GM13976 (cell line): ENCODE data around the gene FAM210A.

Experiments used
- DNase-seq: peaks from one replicate; pipeline ENCODE4 v3.0.0; 2012; ENCODE audit warnings: low spot score
- in situ Hi-C: fragments of 300-500 bp; cut with MboI; formaldehyde crosslinking; loops from one replicate; pipeline ENCODE4 v1.12.0; 2022; ENCODE audit warnings: low sequenced_read_pairs, mixed read lengths, inconsistent platforms; ENCODE audit not compliant: unreplicated experiment
- TF ChIP-seq, protein P1 (sequence below): IDR thresholded peaks from 2 replicates; pipeline ENCODE4 v1.5.1; 2012; ENCODE audit warnings: borderline replicate concordance, mild to moderate bottlenecking; ENCODE audit not compliant: insufficient read depth; ENCODE audit errors: extremely low read depth, missing control alignments, control extremely low read depth

Gene FAM210A

GRCh38 chr18:13661779-13662256 is 64.5 kb downstream of the FAM210A start:
- TF ChIP-seq, protein P1, sequence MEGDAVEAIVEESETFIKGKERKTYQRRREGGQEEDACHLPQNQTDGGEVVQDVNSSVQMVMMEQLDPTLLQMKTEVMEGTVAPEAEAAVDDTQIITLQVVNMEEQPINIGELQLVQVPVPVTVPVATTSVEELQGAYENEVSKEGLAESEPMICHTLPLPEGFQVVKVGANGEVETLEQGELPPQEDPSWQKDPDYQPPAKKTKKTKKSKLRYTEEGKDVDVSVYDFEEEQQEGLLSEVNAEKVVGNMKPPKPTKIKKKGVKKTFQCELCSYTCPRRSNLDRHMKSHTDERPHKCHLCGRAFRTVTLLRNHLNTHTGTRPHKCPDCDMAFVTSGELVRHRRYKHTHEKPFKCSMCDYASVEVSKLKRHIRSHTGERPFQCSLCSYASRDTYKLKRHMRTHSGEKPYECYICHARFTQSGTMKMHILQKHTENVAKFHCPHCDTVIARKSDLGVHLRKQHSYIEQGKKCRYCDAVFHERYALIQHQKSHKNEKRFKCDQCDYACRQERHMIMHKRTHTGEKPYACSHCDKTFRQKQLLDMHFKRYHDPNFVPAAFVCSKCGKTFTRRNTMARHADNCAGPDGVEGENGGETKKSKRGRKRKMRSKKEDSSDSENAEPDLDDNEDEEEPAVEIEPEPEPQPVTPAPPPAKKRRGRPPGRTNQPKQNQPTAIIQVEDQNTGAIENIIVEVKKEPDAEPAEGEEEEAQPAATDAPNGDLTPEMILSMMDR: no peak
- no peak for DNase-seq
- in situ Hi-C loops: no loop called here

DNA sequence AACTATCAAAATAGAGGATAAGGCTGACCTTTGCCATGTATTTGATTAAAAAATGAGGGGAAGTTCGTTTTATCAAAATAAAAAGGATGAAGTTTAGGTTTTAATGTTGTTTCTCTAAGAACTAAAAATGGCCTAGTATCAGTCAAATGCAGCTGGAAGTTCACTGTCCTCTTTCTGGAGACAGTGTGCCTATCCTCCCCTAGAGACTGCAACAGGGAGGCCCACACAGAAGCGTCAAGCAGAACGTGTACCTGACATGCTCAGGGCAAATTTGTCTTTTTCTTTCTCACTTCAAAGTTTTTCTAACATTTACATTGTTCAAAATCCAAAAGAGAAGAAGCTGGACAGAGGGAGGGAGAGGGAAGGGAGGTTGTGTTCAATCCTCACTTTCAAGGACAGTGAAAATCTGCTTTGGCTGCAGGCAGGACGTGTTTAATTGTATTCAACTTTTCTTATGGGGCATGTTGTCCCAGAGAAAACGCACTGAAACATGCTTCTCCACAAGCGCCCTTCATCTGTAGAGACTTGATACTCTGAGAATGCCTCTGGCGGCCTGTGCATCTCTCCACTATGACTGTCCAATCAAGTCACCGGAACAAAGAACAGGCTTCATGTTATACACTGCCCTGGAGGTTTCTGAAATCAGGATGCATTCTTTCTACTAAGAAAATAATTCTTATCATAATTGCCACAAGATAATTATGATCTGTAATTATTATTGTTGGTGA is 65.1 kb downstream of the FAM210A start:
- TF ChIP-seq, protein P1: no peak
- in situ Hi-C loops: no loop called here

GRCh38 chr18:13660510-13660909 is 65.8 kb downstream of the FAM210A start:
- in situ Hi-C loops: no loop called here
- DNase-seq: no peak
- TF ChIP-seq, protein P1: no peak

More for the DNA sequence above, 65.1 kb downstream of the FAM210A start:
- DNase-seq: no peak

GRCh38 chr18:13658436-13659204 is 67.7 kb downstream of the FAM210A start:
- TF ChIP-seq, protein P1: no peak
- in situ Hi-C loops: no loop called here
- DNase-seq: no peak

GRCh38 chr18:13657974-13658373 is 68.4 kb downstream of the FAM210A start:
- TF ChIP-seq, protein P1: no peak
- no peak for DNase-seq
- in situ Hi-C loops: no loop called here

DNA sequence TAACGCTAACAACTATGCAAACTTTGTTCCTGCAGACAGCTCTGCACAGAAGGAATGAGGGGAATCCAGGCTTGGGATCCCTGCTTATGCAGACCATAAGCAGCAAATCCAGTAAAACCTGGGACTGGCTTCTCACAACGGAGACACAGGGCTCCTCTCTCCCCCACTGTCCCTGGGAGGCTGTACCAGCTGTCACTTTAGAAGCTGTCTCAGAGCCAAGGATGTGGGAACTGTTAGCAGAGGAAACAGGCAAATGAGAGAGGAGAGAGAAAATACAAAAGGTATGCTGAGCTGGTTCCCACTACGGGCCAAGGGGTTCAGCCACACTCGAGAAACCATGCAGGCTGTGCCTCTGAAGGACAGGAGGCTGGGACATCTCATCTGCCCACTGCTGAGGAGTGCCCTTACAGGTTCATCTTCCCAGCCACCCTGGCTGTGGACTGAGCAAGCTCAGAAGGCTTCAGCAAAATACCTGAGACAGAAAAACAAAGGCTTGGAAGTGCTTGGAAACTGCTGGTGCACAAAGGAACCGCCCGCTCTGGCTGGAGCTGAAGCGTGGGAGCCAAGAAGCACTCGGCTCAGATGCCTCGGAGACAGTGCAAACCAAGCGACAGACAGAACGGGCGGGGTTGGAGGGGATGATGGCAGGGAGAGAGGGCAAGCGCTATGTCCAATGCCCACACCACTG is 72.5 kb downstream of the FAM210A start:
- no peak for DNase-seq
- TF ChIP-seq, protein P1: no peak
- in situ Hi-C loops: no loop called here
